Esophagus muscularis mucosa (tissue), 4 donors: ENCODE data around the gene NPIPB4. TPM values are rescaled to one million over a fixed set of nuclear protein-coding genes. Genes with fewer than 3 reads are reported as not detected.
"Not testable (repeated sequence)": the region's sequence is repeated elsewhere in the genome, so short reads cannot be mapped to it uniquely, and the experiment has no call there.

ENCODE experiments used
- DNase-seq: peaks from one replicate; pipeline ENCODE4 v3.0.0-alpha.2; 2017; ENCODE audit errors: extremely low spot score
- H3K27ac ChIP-seq, 4 donors: fragments of 200-600 bp; sonication (generic); replicated peaks in 1 of 4; 1 replicate in 3 of 4; 2 replicates in 1 of 4; pipeline ENCODE4 v1.5.1; 2016 to 2019; ENCODE audit warnings: mild to moderate bottlenecking in 1 of 4
- H3K27me3 ChIP-seq, 4 donors: fragments of 200-600 bp; sonication (generic); one replicate each; pipeline versions ENCODE4 v1.5.1 to v1.6.0; 2016 to 2019
- H3K36me3 ChIP-seq, 4 donors: fragments of 200-600 bp; sonication (generic); one replicate each; pipeline ENCODE4 v1.5.1; 2016 to 2019
- H3K4me1 ChIP-seq, 4 donors: fragments of 200-600 bp; sonication (generic); one replicate each; pipeline ENCODE4 v1.5.1; 2016 to 2019
- H3K4me3 ChIP-seq, 4 donors: fragments of 200-600 bp; sonication (generic); 1 replicate in 2 of 4; 2 replicates in 2 of 4; pipeline ENCODE4 v1.5.1; 2016 to 2019; ENCODE audit warnings: mild to moderate bottlenecking in 4 of 4, moderate library complexity in 1 of 4
- H3K9me3 ChIP-seq, 4 donors: fragments of 200-600 bp; sonication (generic); 1 replicate in 3 of 4; 2 replicates in 1 of 4; pipeline ENCODE4 v1.5.1; 2016 to 2019
- POLR2AphosphoS5 ChIP-seq, 2 donors: sonication (generic); formaldehyde crosslinking; IDR thresholded peaks; one replicate each; pipeline ENCODE4 v1.6.1; 2017; ENCODE audit warnings: antibody characterized with exemption in 2 of 2
- WGBS: methylation state at CpG from one replicate; pipeline ENCODE4 v1.1.5; 2018; 5-methylcytosine and 5-hydroxymethylcytosine counted together
- intact Hi-C: fragments of 100-400 bp; cut with DNase I; formaldehyde crosslinking; loops from one replicate; pipeline ENCODE4 v1.15.1; 2023
- total RNA-seq, 4 donors: library from RNA; depleted of rRNA; stranded (reverse); fragments of >200 nt; gene quantifications; one replicate each; pipeline versions ENCODE4 v1.1.0 to v1.2.1, GENCODE V29; 2016
- TF ChIP-seq, protein P1 (sequence below), 3 experiments: fragments of 200-600 bp in 2 of 3; fragments of 450-650 bp in 1 of 3; sonication (generic) in 2 of 3; IDR thresholded peaks; one replicate each; pipeline ENCODE4 v1.5.1; 2017 to 2019; ENCODE audit warnings: antibody characterized with exemption in 3 of 3, mild to moderate bottlenecking in 2 of 3, moderate library complexity in 1 of 3

The NPIPB4 gene
- total RNA-seq, 4 donors from 2014 or later: 15.4 to 60.2 (median 21.5) TPM

DNA sequence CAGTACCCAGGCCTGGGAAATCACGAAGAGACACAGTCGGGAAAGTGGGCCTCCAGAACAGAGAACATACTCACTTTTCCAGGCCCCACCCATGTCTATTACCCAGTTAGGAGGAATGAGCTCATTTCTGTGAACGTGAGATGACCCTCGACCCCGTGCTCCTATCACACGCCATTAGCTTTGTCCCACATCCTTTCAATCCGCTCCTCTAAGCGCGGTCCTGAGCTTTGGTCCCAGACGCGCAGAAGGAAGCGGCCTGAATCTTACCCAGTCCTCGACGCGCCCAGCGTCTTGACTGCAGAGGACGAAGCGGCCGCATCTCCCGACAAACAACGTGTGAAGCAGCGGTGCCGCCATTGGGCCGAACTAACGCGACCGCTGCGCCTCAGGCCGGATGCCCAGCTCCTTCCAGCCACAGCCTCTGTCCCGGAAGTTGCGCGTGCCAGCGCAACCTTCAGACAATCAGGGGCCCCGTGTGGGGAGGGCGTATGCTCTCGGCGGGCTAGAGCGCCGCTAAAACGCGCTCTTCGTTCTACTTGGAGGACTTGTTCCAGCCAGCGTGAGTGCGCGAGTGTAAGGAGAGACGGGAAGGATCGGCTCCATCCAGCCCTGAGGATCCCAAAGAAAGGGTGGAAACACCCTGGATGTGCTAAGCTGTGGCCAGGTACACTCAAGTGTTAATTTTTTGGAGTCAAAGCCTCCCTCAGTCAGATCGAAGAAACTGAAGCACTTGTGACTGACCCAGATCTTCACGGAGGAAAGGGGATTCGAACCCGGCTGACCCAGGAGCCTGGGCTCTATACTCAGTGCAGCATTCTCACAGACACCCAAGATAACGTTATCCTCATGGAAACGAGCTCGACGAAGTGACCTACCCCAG, 37.3 kb downstream of the NPIPB4 start:
- DNase-seq: peak; percentile 92
- 7% methylated on average over 18 of the region's 55 CpGs for WGBS
- H3K27me3 ChIP-seq, H3K9me3 ChIP-seq, intact Hi-C loops: not testable (repeated sequence)
- peaks cover 3 to 11% (median 6%) of the 10 kb centered on the region in 4 donors for H3K4me1 ChIP-seq
- peak; percentile 74 to 76 for TF ChIP-seq POLR2AphosphoS5 (IDR thresholded peaks at IDR 0.05)
- peak overlapping the region; percentile 68 to 84 (median 74) for H3K27ac ChIP-seq
- peak overlapping the region; percentile 58 to 74 (median 61) for H3K4me3 ChIP-seq
- H3K36me3 ChIP-seq: peaks cover 4 to 21% (median 6%) of the 10 kb centered on the region in 4 donors

DNA sequence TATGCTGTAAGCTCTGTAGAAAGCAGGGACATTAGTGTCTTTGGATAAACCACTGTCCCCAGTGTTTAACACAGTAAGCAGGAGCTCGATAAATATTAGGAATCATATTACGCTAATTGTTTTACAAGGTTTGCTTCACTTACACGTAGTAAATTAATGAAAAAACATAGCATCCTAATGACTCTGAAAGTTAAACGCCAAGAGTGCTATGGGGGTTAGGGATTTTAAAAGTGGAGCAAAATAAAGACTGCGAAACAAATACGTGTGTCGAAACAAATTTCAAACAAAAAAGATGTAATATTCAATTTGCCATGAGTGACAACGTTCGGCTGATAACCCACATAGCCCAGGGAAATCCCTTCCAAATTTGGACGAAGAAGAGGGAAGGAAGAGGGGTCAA, 37.9 kb downstream of the NPIPB4 start:
- H3K9me3 ChIP-seq, H3K27me3 ChIP-seq, DNase-seq, intact Hi-C loops: not testable (repeated sequence)
- Histone ChIP-seq H3K36me3 (peaks cover 4 to 24% (median 6%) of the 10 kb centered on the region in 4 donors), H3K4me1 (peaks cover 3 to 11% (median 6%) of the 10 kb centered on the region in 4 donors), H3K4me3 (peak overlapping the region; percentile 58 to 74 (median 61)), H3K27ac (peak overlapping the region in 3 of 4 donors; percentile 68 to 84 (median 70))
- 49% methylated on average over 10 of the region's 10 CpGs for WGBS

GRCh38 chr16:21817012-21817411, 40.5 kb downstream of the NPIPB4 start:
- H3K9me3 ChIP-seq, H3K27me3 ChIP-seq, intact Hi-C loops, DNase-seq, H3K27ac ChIP-seq, H3K4me3 ChIP-seq: not testable (repeated sequence)
- Histone ChIP-seq H3K36me3 (peaks cover 4 to 43% (median 18%) of the 10 kb centered on the region in 4 donors), H3K4me1 (peaks cover 3 to 11% (median 6%) of the 10 kb centered on the region in 4 donors)

DNA sequence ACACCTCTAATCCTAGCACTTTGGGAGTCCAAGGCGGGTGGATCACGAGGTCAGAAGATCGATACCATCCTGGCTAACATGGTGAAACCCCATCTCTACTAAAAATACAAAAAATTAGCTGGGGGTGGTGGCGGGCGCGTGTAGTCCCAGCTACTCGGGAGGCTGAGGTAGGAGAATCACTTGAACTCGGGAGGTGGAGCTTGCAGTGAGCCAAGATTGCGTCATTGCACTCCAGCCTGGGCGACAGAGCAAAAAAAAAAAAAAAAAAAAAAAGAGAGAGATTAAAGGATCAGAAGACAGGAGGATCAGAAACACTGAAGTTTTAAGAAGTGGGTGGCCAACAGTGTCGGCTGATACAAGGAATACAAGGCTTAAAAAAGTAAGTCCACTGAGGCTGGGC, 41.9 kb downstream of the NPIPB4 start:
- 86% methylated on average over 11 of the region's 11 CpGs for WGBS
- intact Hi-C loops, H3K4me1 ChIP-seq, H3K27me3 ChIP-seq, H3K27ac ChIP-seq, H3K9me3 ChIP-seq, DNase-seq, H3K4me3 ChIP-seq: not testable (repeated sequence)
- peaks cover 6 to 55% (median 26%) of the 10 kb centered on the region in 4 donors for H3K36me3 ChIP-seq

GRCh38 chr16:21802375-21802663, 55.2 kb downstream of the NPIPB4 start:
- 57% methylated on average over 2 of the region's 2 CpGs for WGBS
- H3K27me3 ChIP-seq, DNase-seq, H3K27ac ChIP-seq, H3K4me3 ChIP-seq, intact Hi-C loops, H3K4me1 ChIP-seq, H3K9me3 ChIP-seq: not testable (repeated sequence)
- peaks cover 0 to 21% (median 2%) of the 10 kb centered on the region in 4 donors for H3K36me3 ChIP-seq

- H3K27ac ChIP-seq, H3K4me1 ChIP-seq, H3K27me3 ChIP-seq, H3K9me3 ChIP-seq, intact Hi-C loops, DNase-seq, H3K4me3 ChIP-seq: not testable (repeated sequence)
- TF ChIP-seq, protein P1, sequence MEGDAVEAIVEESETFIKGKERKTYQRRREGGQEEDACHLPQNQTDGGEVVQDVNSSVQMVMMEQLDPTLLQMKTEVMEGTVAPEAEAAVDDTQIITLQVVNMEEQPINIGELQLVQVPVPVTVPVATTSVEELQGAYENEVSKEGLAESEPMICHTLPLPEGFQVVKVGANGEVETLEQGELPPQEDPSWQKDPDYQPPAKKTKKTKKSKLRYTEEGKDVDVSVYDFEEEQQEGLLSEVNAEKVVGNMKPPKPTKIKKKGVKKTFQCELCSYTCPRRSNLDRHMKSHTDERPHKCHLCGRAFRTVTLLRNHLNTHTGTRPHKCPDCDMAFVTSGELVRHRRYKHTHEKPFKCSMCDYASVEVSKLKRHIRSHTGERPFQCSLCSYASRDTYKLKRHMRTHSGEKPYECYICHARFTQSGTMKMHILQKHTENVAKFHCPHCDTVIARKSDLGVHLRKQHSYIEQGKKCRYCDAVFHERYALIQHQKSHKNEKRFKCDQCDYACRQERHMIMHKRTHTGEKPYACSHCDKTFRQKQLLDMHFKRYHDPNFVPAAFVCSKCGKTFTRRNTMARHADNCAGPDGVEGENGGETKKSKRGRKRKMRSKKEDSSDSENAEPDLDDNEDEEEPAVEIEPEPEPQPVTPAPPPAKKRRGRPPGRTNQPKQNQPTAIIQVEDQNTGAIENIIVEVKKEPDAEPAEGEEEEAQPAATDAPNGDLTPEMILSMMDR (IDR thresholded peaks at IDR 0.05): peak; percentile 27 to 50 (median 43)
- 58% methylated on average over 12 of the region's 13 CpGs for WGBS
- H3K36me3 ChIP-seq: peaks cover 0 to 22% (median 2%) of the 10 kb centered on the region in 4 donors
These were observed 55.8 kb downstream of the NPIPB4 start for GRCh38 chr16:21801538-21802374.

GRCh38 chr16:21798601-21799000, 59.0 kb downstream of the NPIPB4 start:
- WGBS: no CpG with 5 or more reads among the region's 3 CpGs
- intact Hi-C loops: not testable (repeated sequence)

GRCh38 chr16:21793310-21793709, 64.2 kb downstream of the NPIPB4 start:
- DNase-seq, H3K4me1 ChIP-seq, H3K27me3 ChIP-seq, intact Hi-C loops, H3K4me3 ChIP-seq, H3K36me3 ChIP-seq, H3K27ac ChIP-seq, H3K9me3 ChIP-seq: not testable (repeated sequence)
- no CpG with 5 or more reads among the region's 3 CpGs for WGBS

More at GRCh38 chr16:21798601-21799000, 59.0 kb downstream of the NPIPB4 start:
- H3K4me3 ChIP-seq, DNase-seq, H3K27me3 ChIP-seq, H3K4me1 ChIP-seq, H3K27ac ChIP-seq, H3K9me3 ChIP-seq: not testable (repeated sequence)
- H3K36me3 ChIP-seq: peaks cover 0 to 22% (median 2%) of the 10 kb centered on the region in 4 donors

- H3K4me3 ChIP-seq, H3K36me3 ChIP-seq, H3K27ac ChIP-seq, DNase-seq, intact Hi-C loops, H3K9me3 ChIP-seq, H3K27me3 ChIP-seq, H3K4me1 ChIP-seq: not testable (repeated sequence)
- no CpG with 5 or more reads among the region's 1 CpG for WGBS
These were observed 67.0 kb downstream of the NPIPB4 start for GRCh38 chr16:21790506-21790905.
